ENCODE measurements around the gene C1QL3. TPM values are rescaled to one million over a fixed set of nuclear protein-coding genes. Genes with fewer than 3 reads are reported as not detected.

Gene C1QL3
- total RNA-seq, 1 donor from 2014 or later, result not detected

DNA sequence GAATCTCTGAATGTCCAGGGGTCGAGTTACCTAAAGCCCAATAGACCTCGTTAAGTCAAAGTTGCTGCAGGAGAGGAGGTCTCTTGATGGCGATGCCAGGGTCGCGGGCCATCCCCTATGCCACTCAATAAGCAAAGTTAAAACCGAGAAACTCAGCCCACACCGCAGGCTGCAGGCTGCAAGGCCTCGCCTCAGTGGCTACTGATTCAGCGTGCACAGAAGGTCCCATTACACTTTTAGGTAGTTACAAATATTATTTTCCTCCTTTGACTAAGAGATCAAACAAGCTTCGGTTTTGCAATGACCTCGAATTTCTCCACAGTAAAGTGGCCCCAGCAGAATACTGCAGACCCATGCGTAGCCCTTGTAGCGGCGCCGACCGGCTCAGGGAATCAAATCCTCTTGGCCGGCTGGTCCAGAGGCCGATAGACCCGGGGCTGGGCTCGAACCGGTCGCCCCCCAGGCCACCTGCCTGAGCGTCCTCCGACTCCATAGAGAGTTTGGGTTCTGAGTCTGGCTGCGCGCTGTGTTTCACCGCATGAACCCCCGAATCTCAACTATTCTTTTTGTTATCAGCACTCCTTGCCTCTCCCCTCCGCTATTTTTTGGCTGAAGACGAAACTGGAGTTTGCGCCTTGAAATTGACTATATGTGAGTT lies 2.3 kb downstream of the C1QL3 start:
- peaks cover 46% of the 10 kb centered on the region for H3K27me3 Mint-ChIP-seq (ENCODE audit: low read depth)
- H3K27ac Mint-ChIP-seq (ENCODE audit: unreplicated experiment), result no peak overlapping the region
- H3K36me3 Mint-ChIP-seq (ENCODE audit: low read depth), result no peaks in the 10 kb centered on the region
- TF ChIP-seq, protein P1, sequence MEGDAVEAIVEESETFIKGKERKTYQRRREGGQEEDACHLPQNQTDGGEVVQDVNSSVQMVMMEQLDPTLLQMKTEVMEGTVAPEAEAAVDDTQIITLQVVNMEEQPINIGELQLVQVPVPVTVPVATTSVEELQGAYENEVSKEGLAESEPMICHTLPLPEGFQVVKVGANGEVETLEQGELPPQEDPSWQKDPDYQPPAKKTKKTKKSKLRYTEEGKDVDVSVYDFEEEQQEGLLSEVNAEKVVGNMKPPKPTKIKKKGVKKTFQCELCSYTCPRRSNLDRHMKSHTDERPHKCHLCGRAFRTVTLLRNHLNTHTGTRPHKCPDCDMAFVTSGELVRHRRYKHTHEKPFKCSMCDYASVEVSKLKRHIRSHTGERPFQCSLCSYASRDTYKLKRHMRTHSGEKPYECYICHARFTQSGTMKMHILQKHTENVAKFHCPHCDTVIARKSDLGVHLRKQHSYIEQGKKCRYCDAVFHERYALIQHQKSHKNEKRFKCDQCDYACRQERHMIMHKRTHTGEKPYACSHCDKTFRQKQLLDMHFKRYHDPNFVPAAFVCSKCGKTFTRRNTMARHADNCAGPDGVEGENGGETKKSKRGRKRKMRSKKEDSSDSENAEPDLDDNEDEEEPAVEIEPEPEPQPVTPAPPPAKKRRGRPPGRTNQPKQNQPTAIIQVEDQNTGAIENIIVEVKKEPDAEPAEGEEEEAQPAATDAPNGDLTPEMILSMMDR (IDR thresholded peaks at IDR 0.05), result no peak
- H3K4me3 Mint-ChIP-seq (ENCODE audit: unreplicated experiment), result peak overlapping the region; percentile 57
- peaks cover 16% of the 10 kb centered on the region for H3K4me1 Mint-ChIP-seq (ENCODE audit: low read depth)
- DNase-seq (ENCODE audit: low spot score), result no peak
- H3K9me3 Mint-ChIP-seq (ENCODE audit: low read depth), result no peaks in the 10 kb centered on the region

DNA sequence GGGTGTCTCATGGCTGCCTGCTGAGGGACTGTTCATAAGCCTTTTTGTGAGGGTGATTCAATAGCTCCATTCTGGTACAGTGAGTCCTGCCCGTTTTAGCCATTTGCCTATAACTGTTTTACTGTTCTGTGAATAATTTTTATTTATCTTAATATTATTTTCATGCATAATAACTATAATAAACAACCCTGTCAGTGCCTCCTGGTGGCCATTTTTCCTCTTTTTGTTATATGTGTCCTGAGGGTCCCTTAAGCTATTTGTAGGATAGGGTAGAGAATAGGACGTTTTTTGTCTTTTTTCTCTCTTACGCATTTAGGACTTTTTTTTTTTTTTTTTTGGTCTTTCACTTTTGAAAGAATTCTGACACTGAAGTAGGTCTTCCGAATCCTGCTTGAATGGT lies 2.9 kb downstream of the C1QL3 start:
- H3K27me3 Mint-ChIP-seq (ENCODE audit: low read depth), result peaks cover 41% of the 10 kb centered on the region
- no peaks in the 10 kb centered on the region for H3K36me3 Mint-ChIP-seq (ENCODE audit: low read depth)
- no peak overlapping the region for H3K27ac Mint-ChIP-seq (ENCODE audit: unreplicated experiment)
- TF ChIP-seq, protein P1 (IDR thresholded peaks at IDR 0.05), result peak; percentile 68
- no peak for DNase-seq (ENCODE audit: low spot score)
- H3K4me1 Mint-ChIP-seq (ENCODE audit: low read depth), result peaks cover 16% of the 10 kb centered on the region
- H3K4me3 Mint-ChIP-seq (ENCODE audit: unreplicated experiment), result no peak overlapping the region
- H3K9me3 Mint-ChIP-seq (ENCODE audit: low read depth), result no peaks in the 10 kb centered on the region

DNA sequence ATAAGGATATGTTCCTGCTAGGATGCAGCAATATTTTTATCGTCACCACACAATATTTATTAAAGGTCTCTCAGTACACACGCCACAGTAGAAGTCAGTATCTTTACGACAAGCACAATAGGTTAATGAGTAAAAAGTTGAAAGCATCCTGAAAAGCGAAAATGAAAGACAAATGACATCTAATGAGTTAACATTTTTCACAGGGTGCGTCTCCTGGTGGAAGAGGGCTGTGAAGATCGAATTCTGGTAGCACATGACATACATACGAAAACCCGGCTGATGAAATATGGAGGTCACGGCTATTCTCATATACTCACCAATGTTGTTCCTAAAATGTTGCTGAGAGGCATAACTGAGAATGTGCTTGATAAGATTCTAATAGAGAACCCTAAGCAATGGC lies 10.8 kb downstream of the C1QL3 start:
- DNase-seq (ENCODE audit: low spot score), result no peak
- Mint-ChIP-seq H3K4me3 (ENCODE audit: unreplicated experiment) (no peak overlapping the region), H3K4me1 (ENCODE audit: low read depth) (peaks cover 8% of the 10 kb centered on the region), H3K36me3 (ENCODE audit: low read depth) (no peaks in the 10 kb centered on the region), H3K9me3 (ENCODE audit: low read depth) (no peaks in the 10 kb centered on the region), H3K27me3 (ENCODE audit: low read depth) (no peaks in the 10 kb centered on the region), H3K27ac (ENCODE audit: unreplicated experiment) (no peak overlapping the region)
- TF ChIP-seq, protein P1 (IDR thresholded peaks at IDR 0.05), result no peak

DNA sequence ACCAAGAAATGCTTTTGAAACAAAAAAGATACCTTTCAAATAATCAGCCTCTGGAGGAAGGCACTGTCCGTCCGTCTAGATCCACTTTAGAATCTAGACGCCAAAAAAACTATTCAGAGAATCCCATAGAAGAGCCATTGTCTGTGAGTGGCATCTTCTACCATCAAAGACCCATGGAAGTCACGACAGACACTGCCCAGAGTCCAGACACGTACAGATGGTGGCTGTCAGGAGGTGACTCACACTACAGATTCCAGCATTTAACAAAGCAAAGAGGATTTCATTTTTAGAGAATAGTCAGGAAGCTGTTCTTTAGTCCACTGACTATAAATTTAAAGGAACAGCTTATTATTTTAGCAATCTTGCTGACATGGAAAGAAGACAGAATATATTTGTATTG lies 11.7 kb downstream of the C1QL3 start:
- Mint-ChIP-seq H3K27me3 (ENCODE audit: low read depth) (no peaks in the 10 kb centered on the region), H3K4me3 (ENCODE audit: unreplicated experiment) (peak overlapping the region; percentile 45), H3K27ac (ENCODE audit: unreplicated experiment) (peak overlapping the region; percentile 13), H3K36me3 (ENCODE audit: low read depth) (no peaks in the 10 kb centered on the region), H3K9me3 (ENCODE audit: low read depth) (no peaks in the 10 kb centered on the region), H3K4me1 (ENCODE audit: low read depth) (peaks cover 8% of the 10 kb centered on the region)
- TF ChIP-seq, protein P1 (IDR thresholded peaks at IDR 0.05), result no peak
- no peak for DNase-seq (ENCODE audit: low spot score)

DNA sequence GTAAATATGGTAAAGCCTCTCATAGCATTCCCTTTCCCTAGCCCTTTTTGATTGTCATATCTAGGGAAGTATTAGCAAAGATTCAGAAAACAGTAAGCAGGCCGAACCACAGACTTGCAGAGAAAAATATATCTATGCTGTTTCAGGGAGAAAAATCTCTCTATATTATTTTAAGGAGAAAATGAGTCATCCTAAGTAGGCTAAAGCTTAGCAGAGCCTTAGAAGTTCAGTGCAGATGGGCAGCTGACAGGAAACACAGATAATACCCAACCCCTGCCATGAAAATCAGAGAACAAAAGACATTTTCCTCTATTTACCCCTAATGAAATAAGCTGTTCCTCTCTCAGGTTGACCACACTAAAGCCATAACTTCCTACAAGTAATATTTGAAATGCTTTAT lies 16.5 kb downstream of the C1QL3 start:
- H3K4me1 Mint-ChIP-seq (ENCODE audit: low read depth), result peaks cover 4% of the 10 kb centered on the region
- no peak overlapping the region for H3K4me3 Mint-ChIP-seq (ENCODE audit: unreplicated experiment)
- no peaks in the 10 kb centered on the region for H3K36me3 Mint-ChIP-seq (ENCODE audit: low read depth)
- no peaks in the 10 kb centered on the region for H3K9me3 Mint-ChIP-seq (ENCODE audit: low read depth)
- no peaks in the 10 kb centered on the region for H3K27me3 Mint-ChIP-seq (ENCODE audit: low read depth)
- no peak for DNase-seq (ENCODE audit: low spot score)
- H3K27ac Mint-ChIP-seq (ENCODE audit: unreplicated experiment), result no peak overlapping the region
- TF ChIP-seq, protein P1 (IDR thresholded peaks at IDR 0.05), result no peak

Data from chondrocyte (in vitro differentiated cells).